IMR-90 (cell line): ENCODE measurements around the gene LCK.

Experiments used
- BHLHE40 ChIP-seq: fragments of 150-350 bp; IDR thresholded peaks from 2 replicates; pipeline ENCODE4 v1.6.1; 2016; ENCODE audit warnings: mild to moderate bottlenecking, low read depth, low read length
- CTCF ChIP-seq: conservative IDR thresholded peaks from 2 replicates; pipeline ENCODE4 v1.5.1; 2012; ENCODE audit warnings: mild to moderate bottlenecking, low read depth, low read length, improper control_type of control experiment
- MAFK ChIP-seq: IDR thresholded peaks from 2 replicates; pipeline ENCODE4 v1.6.1; 2012; ENCODE audit warnings: low read depth, low read length, improper control_type of control experiment
- NFE2L2 ChIP-seq: fragments of 150-350 bp; IDR thresholded peaks from 2 replicates; pipeline ENCODE4 v1.6.1; 2016; ENCODE audit warnings: low read depth, mild to moderate bottlenecking, low read length
- POLR2A ChIP-seq: IDR thresholded peaks from 2 replicates; pipeline ENCODE4 v1.6.1; 2012; ENCODE audit warnings: mild to moderate bottlenecking, low read depth, low read length
- RAD21 ChIP-seq: IDR thresholded peaks from 2 replicates; pipeline ENCODE4 v1.6.1; 2012; ENCODE audit warnings: low read length, improper control_type of control experiment
- TF ChIP-seq, protein P1 (sequence below): fragments of 150-350 bp; IDR thresholded peaks from 2 replicates; pipeline ENCODE4 v1.6.1; 2017; ENCODE audit warnings: mild to moderate bottlenecking, antibody characterized with exemption, low read length, low read depth

GRCh38 chr1:32240140-32240951 lies 10.7 kb upstream of the LCK start:
- no peak for TF ChIP-seq NFE2L2
- TF ChIP-seq CTCF: 0 out of 2 replicates have a peak, but pooled peaks have one; percentile 18
- no peak for TF ChIP-seq MAFK
- no peak for TF ChIP-seq RAD21
- TF ChIP-seq POLR2A: 0 out of 2 replicates have a peak, but pooled peaks have one; percentile 14
- TF ChIP-seq, protein P1, sequence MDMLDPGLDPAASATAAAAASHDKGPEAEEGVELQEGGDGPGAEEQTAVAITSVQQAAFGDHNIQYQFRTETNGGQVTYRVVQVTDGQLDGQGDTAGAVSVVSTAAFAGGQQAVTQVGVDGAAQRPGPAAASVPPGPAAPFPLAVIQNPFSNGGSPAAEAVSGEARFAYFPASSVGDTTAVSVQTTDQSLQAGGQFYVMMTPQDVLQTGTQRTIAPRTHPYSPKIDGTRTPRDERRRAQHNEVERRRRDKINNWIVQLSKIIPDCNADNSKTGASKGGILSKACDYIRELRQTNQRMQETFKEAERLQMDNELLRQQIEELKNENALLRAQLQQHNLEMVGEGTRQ: no peak
- no peak for TF ChIP-seq BHLHE40
